Smooth muscle cell (in vitro differentiated cells): ENCODE measurements around the gene HPCAL4. TPM values are rescaled to one million over a fixed set of nuclear protein-coding genes. Genes with fewer than 3 reads are reported as not detected.

Source experiments
- DNase-seq: peaks from one replicate; lab custom pipeline; 2025; ENCODE audit not compliant: unreplicated experiment; lab: John Stamatoyannopoulos, UW
- H2AFZ ChIP-seq: fragments of 200-600 bp; sonication (generic); 2 replicates; pipeline ENCODE4 v1.6.0; 2016; ENCODE audit warnings: antibody characterized with exemption, low read depth, mild to moderate bottlenecking
- H3F3A ChIP-seq: fragments of 200-600 bp; sonication (generic); 2 replicates; pipeline ENCODE4 v1.6.0; 2017; ENCODE audit warnings: antibody characterized with exemption, low read depth
- H3K27ac ChIP-seq: fragments of 200-600 bp; sonication (generic); 2 replicates; pipeline ENCODE4 v1.5.1; 2016; ENCODE audit warnings: low read depth, mild to moderate bottlenecking
- H3K27me3 ChIP-seq: fragments of 200-600 bp; sonication (generic); 2 replicates; pipeline ENCODE4 v1.6.1; 2016; ENCODE audit warnings: low read depth, mild to moderate bottlenecking
- H3K36me3 ChIP-seq: fragments of 200-600 bp; sonication (generic); 2 replicates; pipeline ENCODE4 v1.5.1; 2016; ENCODE audit warnings: low read depth
- H3K4me1 ChIP-seq: fragments of 200-600 bp; sonication (generic); 2 replicates; pipeline ENCODE4 v1.5.1; 2016; ENCODE audit warnings: low read depth
- H3K4me2 ChIP-seq: fragments of 200-600 bp; sonication (generic); 2 replicates; pipeline ENCODE4 v1.6.0; 2016; ENCODE audit warnings: mild to moderate bottlenecking
- H3K4me3 ChIP-seq: fragments of 200-600 bp; sonication (generic); 2 replicates; pipeline ENCODE4 v1.5.1; 2016; ENCODE audit warnings: mild to moderate bottlenecking
- H3K79me2 ChIP-seq: fragments of 200-600 bp; sonication (generic); 2 replicates; pipeline ENCODE4 v1.6.0; 2016; ENCODE audit warnings: low read depth, mild to moderate bottlenecking
- H3K9ac ChIP-seq: fragments of 200-600 bp; sonication (generic); 2 replicates; pipeline ENCODE4 v1.6.0; 2016; ENCODE audit warnings: low read depth
- H3K9me3 ChIP-seq: fragments of 200-600 bp; sonication (generic); replicated peaks from 2 replicates; pipeline ENCODE4 v1.5.1; 2016; ENCODE audit warnings: low read depth
- H4K20me1 ChIP-seq: fragments of 200-600 bp; sonication (generic); 2 replicates; pipeline ENCODE4 v1.6.0; 2016; ENCODE audit warnings: low read depth
- CTCF ChIP-seq: fragments of 200-600 bp; sonication (generic); IDR thresholded peaks from 2 replicates; pipeline ENCODE4 v1.5.1; 2017; ENCODE audit warnings: borderline replicate concordance, mild to moderate bottlenecking, antibody characterized with exemption; ENCODE audit not compliant: insufficient read depth, poor library complexity, severe bottlenecking
- WGBS: methylation state at CpG from one replicate; pipeline ENCODE4 v1.1.7; 2016; ENCODE audit warnings: low lambda C conversion rate; 5-methylcytosine and 5-hydroxymethylcytosine counted together
- polyA plus RNA-seq: library from polyadenylated mRNA; unstranded; fragments of >200 nt; fragmentation: Nextera tagmentation; extraction: Ambion mirVana; gene quantifications from 2 replicates; pipeline ENCODE4 v1.2.1, GENCODE V29; 2016
- total RNA-seq: library from RNA; depleted of rRNA; stranded (reverse); fragments of >200 nt; gene quantifications from 2 replicates; pipeline ENCODE4 v1.2.3, GENCODE V29; 2014

HPCAL4 gene
- total and polyA plus RNA-seq, 2 experiments from 2014 or later = 0.04 TPM; not detected in 1

- Histone ChIP-seq H3K79me2 (no peaks in the 10 kb centered on the region), H3K4me2 (no peak overlapping the region), H3K9ac (no peak overlapping the region), H3K9me3 (no peaks in the 10 kb centered on the region), H3K27me3 (no peaks in the 10 kb centered on the region), H3K4me3 (no peak overlapping the region), H3K36me3 (no peaks in the 10 kb centered on the region), H4K20me1 (no peaks in the 10 kb centered on the region), H3K27ac (no peak overlapping the region), H3F3A (no peaks in the 10 kb centered on the region), H2AFZ (no peak overlapping the region), H3K4me1 (no peaks in the 10 kb centered on the region)
- 84% methylated on average over 7 of the region's 7 CpGs for WGBS
- DNase-seq = no peak
- no peak for TF ChIP-seq CTCF
Measured at GRCh38 chr1:39654291-39654690, 36.9 kb downstream of the HPCAL4 start.

GRCh38 chr1:39653546-39654031, 37.6 kb downstream of the HPCAL4 start:
- H3K79me2 ChIP-seq = no peaks in the 10 kb centered on the region
- H3K4me2 ChIP-seq = no peak overlapping the region
- H3F3A ChIP-seq = no peaks in the 10 kb centered on the region
- H3K27ac ChIP-seq = no peak overlapping the region
- no peaks in the 10 kb centered on the region for H3K9me3 ChIP-seq
- H2AFZ ChIP-seq = no peak overlapping the region
- no peak overlapping the region for H3K9ac ChIP-seq
- TF ChIP-seq CTCF = peak; percentile 86
- H3K4me1 ChIP-seq = no peaks in the 10 kb centered on the region
- no peaks in the 10 kb centered on the region for H4K20me1 ChIP-seq
- H3K4me3 ChIP-seq = no peak overlapping the region
- H3K27me3 ChIP-seq = no peaks in the 10 kb centered on the region
- peak; percentile 33 for DNase-seq
- 13% methylated on average over 8 of the region's 8 CpGs for WGBS
- H3K36me3 ChIP-seq = no peaks in the 10 kb centered on the region

GRCh38 chr1:39652554-39652953, 38.7 kb downstream of the HPCAL4 start:
- no peak for TF ChIP-seq CTCF
- H3F3A ChIP-seq = no peaks in the 10 kb centered on the region
- no peak overlapping the region for H3K9ac ChIP-seq
- no peak overlapping the region for H3K4me2 ChIP-seq
- H3K36me3 ChIP-seq = no peaks in the 10 kb centered on the region
- no peak for DNase-seq
- no peak overlapping the region for H2AFZ ChIP-seq
- H3K9me3 ChIP-seq = no peaks in the 10 kb centered on the region
- no peaks in the 10 kb centered on the region for H3K4me1 ChIP-seq
- no peaks in the 10 kb centered on the region for H3K27me3 ChIP-seq
- no peak overlapping the region for H3K4me3 ChIP-seq
- 95% methylated on average over 2 of the region's 2 CpGs for WGBS
- no peaks in the 10 kb centered on the region for H4K20me1 ChIP-seq
- no peaks in the 10 kb centered on the region for H3K79me2 ChIP-seq
- H3K27ac ChIP-seq = no peak overlapping the region

- H3F3A ChIP-seq = peaks cover 2% of the 10 kb centered on the region
- no peaks in the 10 kb centered on the region for H3K79me2 ChIP-seq
- no peak overlapping the region for H3K9ac ChIP-seq
- no peaks in the 10 kb centered on the region for H3K27me3 ChIP-seq
- no peak for TF ChIP-seq CTCF
- H3K27ac ChIP-seq = no peak overlapping the region
- H4K20me1 ChIP-seq = no peaks in the 10 kb centered on the region
- H3K36me3 ChIP-seq = no peaks in the 10 kb centered on the region
- peaks cover under 1% of the 10 kb centered on the region for H3K4me1 ChIP-seq
- whole genome bisulfite sequencing = 89% methylated on average over 6 of the region's 6 CpGs
- no peak overlapping the region for H3K4me2 ChIP-seq
- H3K4me3 ChIP-seq = no peak overlapping the region
- no peak for DNase-seq
- no peaks in the 10 kb centered on the region for H3K9me3 ChIP-seq
- H2AFZ ChIP-seq = no peak overlapping the region
Measured at GRCh38 chr1:39652105-39652504, 39.1 kb downstream of the HPCAL4 start.
